Fibroblast of mammary gland (primary cell): Measurements from ENCODE around the gene MRLN.
"Not testable (repeated sequence)": the region's sequence is repeated elsewhere in the genome, so short reads cannot be mapped to it uniquely, and the experiment has no call there.

ENCODE experiments used
- DNase-seq: peaks from one replicate; pipeline ENCODE4 v3.0.0-alpha.2; 2010; ENCODE audit warnings: low read depth
- H3K4me3 ChIP-seq: 2 replicates; pipeline ENCODE4 v1.5.1; 2011; ENCODE audit warnings: low read depth, mild to moderate bottlenecking, low read length, moderate library complexity; ENCODE audit not compliant: control insufficient read depth
- TF ChIP-seq, protein P1 (sequence below): conservative IDR thresholded peaks from 2 replicates; pipeline ENCODE4 v1.5.1; 2011; ENCODE audit warnings: low read depth, low read length, inconsistent platforms; ENCODE audit not compliant: control insufficient read depth, insufficient read depth

MRLN gene

GRCh38 chr10:59753267-59753666 lies at the start of gene MRLN:
MRLN (minus strand) TSS chr10:59753455.
- DNase-seq: no peak

GRCh38 chr10:59801171-59801570 lies 47.9 kb upstream of the MRLN start:
- no peak overlapping the region for H3K4me3 ChIP-seq
- no peak for DNase-seq
- TF ChIP-seq, protein P1, sequence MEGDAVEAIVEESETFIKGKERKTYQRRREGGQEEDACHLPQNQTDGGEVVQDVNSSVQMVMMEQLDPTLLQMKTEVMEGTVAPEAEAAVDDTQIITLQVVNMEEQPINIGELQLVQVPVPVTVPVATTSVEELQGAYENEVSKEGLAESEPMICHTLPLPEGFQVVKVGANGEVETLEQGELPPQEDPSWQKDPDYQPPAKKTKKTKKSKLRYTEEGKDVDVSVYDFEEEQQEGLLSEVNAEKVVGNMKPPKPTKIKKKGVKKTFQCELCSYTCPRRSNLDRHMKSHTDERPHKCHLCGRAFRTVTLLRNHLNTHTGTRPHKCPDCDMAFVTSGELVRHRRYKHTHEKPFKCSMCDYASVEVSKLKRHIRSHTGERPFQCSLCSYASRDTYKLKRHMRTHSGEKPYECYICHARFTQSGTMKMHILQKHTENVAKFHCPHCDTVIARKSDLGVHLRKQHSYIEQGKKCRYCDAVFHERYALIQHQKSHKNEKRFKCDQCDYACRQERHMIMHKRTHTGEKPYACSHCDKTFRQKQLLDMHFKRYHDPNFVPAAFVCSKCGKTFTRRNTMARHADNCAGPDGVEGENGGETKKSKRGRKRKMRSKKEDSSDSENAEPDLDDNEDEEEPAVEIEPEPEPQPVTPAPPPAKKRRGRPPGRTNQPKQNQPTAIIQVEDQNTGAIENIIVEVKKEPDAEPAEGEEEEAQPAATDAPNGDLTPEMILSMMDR: no peak

More at GRCh38 chr10:59753267-59753666, at the start of gene MRLN:
- no peak within 1 kb of the TSS for H3K4me3 ChIP-seq
- TF ChIP-seq, protein P1: no peak

DNA sequence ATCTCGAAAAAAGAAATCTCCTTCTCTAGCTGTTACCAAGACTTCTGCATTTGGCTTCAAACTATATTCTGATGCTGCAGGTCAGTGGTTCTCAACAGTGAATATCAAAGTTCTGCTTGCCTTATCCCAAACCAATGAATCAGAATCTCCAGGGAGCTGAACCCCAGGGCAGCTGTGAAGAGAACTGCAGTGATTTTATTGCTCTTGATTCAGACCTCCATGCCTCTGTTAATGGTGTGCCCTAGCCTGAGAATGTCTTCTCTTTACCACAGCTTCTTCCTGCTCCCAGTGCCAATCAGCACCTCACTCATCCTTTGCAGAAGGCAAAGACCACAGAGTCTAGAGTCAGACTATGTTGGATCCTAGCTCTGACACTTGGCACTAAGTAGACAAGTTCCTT lies 46.2 kb upstream of the MRLN start:
- TF ChIP-seq, protein P1: no peak
- peak; percentile 44 for DNase-seq

GRCh38 chr10:59793919-59794318 lies 40.7 kb upstream of the MRLN start:
- DNase-seq: peak; percentile 49
- TF ChIP-seq, protein P1: no peak
- H3K4me3 ChIP-seq: no peak overlapping the region

More for the DNA sequence above, 46.2 kb upstream of the MRLN start:
- no peak overlapping the region for H3K4me3 ChIP-seq

- no peak for DNase-seq
- TF ChIP-seq, protein P1: no peak
- no peak overlapping the region for H3K4me3 ChIP-seq
These were observed 39.6 kb upstream of the MRLN start for GRCh38 chr10:59792812-59793211.

GRCh38 chr10:59791601-59792000 lies 38.3 kb upstream of the MRLN start:
- H3K4me3 ChIP-seq: no peak overlapping the region
- TF ChIP-seq, protein P1: no peak
- no peak for DNase-seq

- DNase-seq, H3K4me3 ChIP-seq: not testable (repeated sequence)
These were observed 36.8 kb upstream of the MRLN start for GRCh38 chr10:59790080-59790479.

DNA sequence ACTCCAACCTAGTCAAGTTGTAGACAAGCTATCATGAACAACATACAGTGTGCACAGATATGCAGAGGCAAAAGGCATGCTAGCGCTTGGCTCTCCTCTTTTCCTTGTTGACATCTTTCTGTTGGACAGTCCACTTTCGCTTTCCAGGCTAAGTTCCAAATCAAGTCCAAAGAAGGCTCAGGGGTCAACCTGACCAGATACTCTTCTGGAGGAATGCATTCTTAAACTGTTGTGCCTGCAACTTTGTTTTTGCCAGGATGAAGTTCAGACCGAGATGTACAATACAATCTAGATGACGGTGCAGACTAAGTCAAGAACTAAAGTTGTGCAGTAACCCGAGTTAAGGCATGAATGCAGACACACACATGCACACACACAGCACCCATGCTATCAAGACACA lies 35.7 kb upstream of the MRLN start:
- H3K4me3 ChIP-seq, DNase-seq: not testable (repeated sequence)

GRCh38 chr10:59787032-59787431 lies 33.8 kb upstream of the MRLN start:
- H3K4me3 ChIP-seq, DNase-seq: not testable (repeated sequence)

GRCh38 chr10:59785476-59785875 lies 32.2 kb upstream of the MRLN start:
- DNase-seq, H3K4me3 ChIP-seq: not testable (repeated sequence)
